Calu3 (cell line): ENCODE results near the gene BAG1. TPM values are rescaled to one million over a fixed set of nuclear protein-coding genes. Genes with fewer than 3 reads are reported as not detected.

ENCODE experiments used
- BruUV-seq: library from RNA; stranded (reverse); fragments of 400-500 nt; replicated peaks from 2 replicates; lab custom pipeline; 2021; lab: Mats Ljungman, UMichigan
- CTCF ChIA-PET: fragments of 300-600 bp; sonication (Branson Sonifier 250); formaldehyde crosslinking; loops from one replicate; lab custom pipeline; 2022; ENCODE audit warnings: antibody characterized with exemption; lab: Charles Lee
- DNase-seq: peaks from one replicate; pipeline ENCODE4 v3.0.0; 2022
- H3K27ac Mint-ChIP-seq: one replicate; pipeline ENCODE4 v1.8.0; 2022; ENCODE audit warnings: mixed read lengths; ENCODE audit not compliant: unreplicated experiment
- H3K27me3 Mint-ChIP-seq: one replicate; pipeline ENCODE4 v1.8.0; 2022; ENCODE audit warnings: mixed read lengths; ENCODE audit not compliant: unreplicated experiment
- H3K36me3 Mint-ChIP-seq: one replicate; pipeline ENCODE4 v1.8.0; 2022; ENCODE audit warnings: mild to moderate bottlenecking, moderate library complexity, mixed read lengths; ENCODE audit not compliant: insufficient read depth, unreplicated experiment
- H3K4me1 Mint-ChIP-seq: one replicate; pipeline ENCODE4 v1.8.0; 2022; ENCODE audit warnings: mild to moderate bottlenecking, low read depth, mixed read lengths; ENCODE audit not compliant: unreplicated experiment
- H3K4me3 Mint-ChIP-seq: one replicate; pipeline ENCODE4 v1.8.0; 2022; ENCODE audit warnings: mild to moderate bottlenecking, low read depth, moderate library complexity, mixed read lengths; ENCODE audit not compliant: unreplicated experiment
- H3K9me3 Mint-ChIP-seq: one replicate; pipeline ENCODE4 v1.8.0; 2022; ENCODE audit warnings: low read depth, mixed read lengths; ENCODE audit not compliant: unreplicated experiment
- CTCF ChIP-seq: fragments of 200-600 bp; IDR thresholded peaks from one replicate; pipeline ENCODE4 v1.8.0; 2022; ENCODE audit warnings: antibody characterized with exemption; ENCODE audit not compliant: unreplicated experiment
- intact Hi-C: fragments of 100-400 bp; cut with micrococcal nuclease; formaldehyde crosslinking; loops from one replicate; pipeline ENCODE4 v1.10.0; 2022; ENCODE audit not compliant: unreplicated experiment
- total RNA-seq: library from RNA; stranded (reverse); gene quantifications from 2 replicates; pipeline ENCODE4 v1.2.3, GENCODE V29; 2022

BAG1 gene
- total RNA-seq, 1 experiment from 2014 or later: 35.2 TPM

DNA sequence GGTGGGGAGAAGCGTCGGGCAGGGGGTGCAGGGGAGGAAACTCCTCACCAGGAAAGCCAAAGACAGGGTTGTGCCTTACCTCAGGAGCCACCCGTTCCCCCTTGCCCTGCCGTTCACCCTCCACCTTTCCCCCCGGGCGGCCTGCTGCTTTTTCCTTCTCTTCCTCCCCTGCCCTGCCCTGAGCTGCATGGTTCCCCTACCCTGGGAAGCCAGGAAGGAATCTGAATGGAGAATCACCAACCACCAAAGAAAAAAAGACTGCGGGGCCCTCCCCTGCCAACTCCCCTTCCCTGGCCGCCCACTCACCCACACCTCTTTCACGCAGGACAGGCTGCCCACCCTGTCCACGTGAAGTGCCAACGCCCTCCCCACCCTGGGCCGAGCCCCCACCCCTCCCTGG lies 25.0 kb upstream of the BAG1 start:
- no peak for DNase-seq
- H3K4me1 Mint-ChIP-seq: peaks cover 14% of the 10 kb centered on the region
- H3K36me3 Mint-ChIP-seq: peaks cover 28% of the 10 kb centered on the region
- BruUV-seq: no TSS peak
- no peak for TF ChIP-seq CTCF
- H3K27me3 Mint-ChIP-seq: no peaks in the 10 kb centered on the region
- H3K27ac Mint-ChIP-seq: peak overlapping the region; percentile 100
- intact Hi-C loops: loop anchor here (5.0 kb wide), 1 partner anchor 183 kb away; the partner anchor contains the start of gene NOL6
- H3K4me3 Mint-ChIP-seq: peak overlapping the region; percentile 98
- no peaks in the 10 kb centered on the region for H3K9me3 Mint-ChIP-seq
- CTCF ChIA-PET: interaction anchor here (1.2 to 1.3 kb wide), 2 partner anchors 163 to 491 kb away, joined by 3 to 4 read pairs; no protein-coding TSS in a partner anchor

- Mint-ChIP-seq H3K9me3 (no peaks in the 10 kb centered on the region), H3K4me1 (peaks cover 14% of the 10 kb centered on the region), H3K27me3 (no peaks in the 10 kb centered on the region), H3K27ac (no peak overlapping the region), H3K4me3 (peak overlapping the region; percentile 98), H3K36me3 (peaks cover 28% of the 10 kb centered on the region)
- no TSS peak for BruUV-seq
- DNase-seq: no peak
- intact Hi-C loops: loop anchor here (5.0 kb wide), 1 partner anchor 183 kb away; the partner anchor contains the start of gene NOL6
- no peak for TF ChIP-seq CTCF
- CTCF ChIA-PET: interaction anchor here (1.2 to 1.3 kb wide), 2 partner anchors 164 to 491 kb away, joined by 3 to 4 read pairs; no protein-coding TSS in a partner anchor
Observed at GRCh38 chr9:33288828-33289483, 24.4 kb upstream of the BAG1 start.

GRCh38 chr9:33288235-33288634 lies 23.7 kb upstream of the BAG1 start:
- intact Hi-C loops: loop anchor here (5.0 kb wide), 1 partner anchor 184 kb away; the partner anchor contains the start of gene NOL6
- Mint-ChIP-seq H3K27ac (no peak overlapping the region), H3K4me1 (peaks cover 14% of the 10 kb centered on the region), H3K9me3 (no peaks in the 10 kb centered on the region), H3K36me3 (peaks cover 28% of the 10 kb centered on the region), H3K4me3 (no peak overlapping the region), H3K27me3 (no peaks in the 10 kb centered on the region)
- CTCF ChIA-PET: interaction anchor here (1.6 kb wide), 1 partner anchor 178 kb away, joined by 3 read pairs; no protein-coding TSS in a partner anchor
- TF ChIP-seq CTCF: no peak
- no peak for DNase-seq
- BruUV-seq: no TSS peak

DNA sequence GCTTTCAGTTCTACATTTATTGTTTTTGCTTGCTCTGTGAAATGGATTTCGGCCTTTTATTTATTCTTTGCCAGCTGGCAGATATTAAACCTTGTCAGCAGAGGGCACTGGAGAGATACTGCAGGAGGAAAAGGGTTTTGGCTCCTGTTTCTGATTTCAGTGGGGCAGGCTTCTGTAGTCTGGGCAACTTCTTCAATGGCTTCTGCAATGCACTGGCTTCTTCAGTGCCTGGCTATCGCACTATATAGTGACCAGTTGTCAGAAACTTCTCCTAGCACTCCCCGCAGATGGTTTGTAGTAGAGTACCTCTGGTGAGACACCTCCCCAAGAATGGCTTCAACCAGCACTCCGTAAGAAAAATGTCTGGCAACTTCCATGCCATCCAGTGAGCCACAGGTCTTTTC lies 22.6 kb upstream of the BAG1 start:
- CTCF ChIA-PET: interaction anchor here (1.0 to 1.6 kb wide), 2 partner anchors 53 to 179 kb away, joined by 3 read pairs; no protein-coding TSS in a partner anchor
- peak overlapping the region; percentile 36 for H3K27ac Mint-ChIP-seq
- peak; percentile 52 for DNase-seq
- no peaks in the 10 kb centered on the region for H3K9me3 Mint-ChIP-seq
- H3K36me3 Mint-ChIP-seq: peaks cover 20% of the 10 kb centered on the region
- BruUV-seq: no TSS peak
- no peak overlapping the region for H3K4me3 Mint-ChIP-seq
- H3K27me3 Mint-ChIP-seq: no peaks in the 10 kb centered on the region
- peak; percentile 43 for TF ChIP-seq CTCF
- intact Hi-C loops: loop anchor here (5.0 kb wide), 1 partner anchor 185 kb away; the partner anchor contains the start of gene NOL6
- H3K4me1 Mint-ChIP-seq: peaks cover 2% of the 10 kb centered on the region
